H9 (cell line): ENCODE measurements around the gene KLF2. TPM values are rescaled to one million over a fixed set of nuclear protein-coding genes. Genes with fewer than 3 reads are reported as not detected.

ENCODE experiments used
- DNase-seq: peaks from one replicate; pipeline ENCODE4 v3.0.0-alpha.2; 2017
- H2AFZ ChIP-seq: one replicate; pipeline ENCODE4 v1.6.1; 2013; ENCODE audit warnings: mild to moderate bottlenecking, low read length, control low read depth, moderate library complexity
- H2AK5ac ChIP-seq: 2 replicates; pipeline ENCODE4 v1.6.1; 2013; ENCODE audit warnings: low read length, control low read depth, mixed read lengths; ENCODE audit not compliant: insufficient read length
- H2BK120ac ChIP-seq: one replicate; pipeline ENCODE4 v1.6.1; 2013; ENCODE audit warnings: low read depth, mild to moderate bottlenecking, low read length, control low read depth, inconsistent platforms; ENCODE audit not compliant: poor library complexity, severe bottlenecking
- H2BK12ac ChIP-seq: 2 replicates; pipeline ENCODE4 v1.6.1; 2013; ENCODE audit warnings: low read length, control low read depth, mixed read lengths, low read depth; ENCODE audit not compliant: insufficient read length
- H2BK15ac ChIP-seq: 2 replicates; pipeline ENCODE4 v1.6.1; 2013; ENCODE audit warnings: low read depth, low read length, control low read depth
- H2BK20ac ChIP-seq: one replicate; pipeline ENCODE4 v1.6.1; 2013; ENCODE audit warnings: low read depth, mild to moderate bottlenecking, low read length, control low read depth, inconsistent platforms; ENCODE audit not compliant: poor library complexity, severe bottlenecking
- H2BK5ac ChIP-seq: 2 replicates; pipeline ENCODE4 v1.6.1; 2013; ENCODE audit warnings: low read length, control low read depth, mixed read lengths; ENCODE audit not compliant: insufficient read length
- H3K14ac ChIP-seq: 2 replicates; pipeline ENCODE4 v1.6.1; 2013; ENCODE audit warnings: low read length, control low read depth; ENCODE audit not compliant: insufficient read depth
- H3K18ac ChIP-seq: 2 replicates; pipeline ENCODE4 v1.6.1; 2013; ENCODE audit warnings: low read depth, mild to moderate bottlenecking, mixed read lengths, low read length, control low read depth; ENCODE audit not compliant: insufficient read length
- H3K23ac ChIP-seq: 2 replicates; pipeline ENCODE4 v1.6.1; 2013; ENCODE audit warnings: low read length, control low read depth, mixed read lengths, low read depth; ENCODE audit not compliant: insufficient read length
- H3K23me2 ChIP-seq: 2 replicates; pipeline ENCODE4 v1.6.1; 2013; ENCODE audit warnings: low read depth, mild to moderate bottlenecking, mixed read lengths, low read length, control low read depth; ENCODE audit not compliant: insufficient read length, poor library complexity, severe bottlenecking
- H3K27ac ChIP-seq: 2 replicates; pipeline ENCODE4 v1.5.1; 2013; ENCODE audit warnings: low read length, control low read depth, mixed read lengths, low read depth; ENCODE audit not compliant: insufficient read length
- H3K27me3 ChIP-seq: 2 replicates; pipeline ENCODE4 v1.6.1; 2013; ENCODE audit warnings: low read length, control low read depth, inconsistent platforms; ENCODE audit not compliant: insufficient read depth
- H3K4ac ChIP-seq: 2 replicates; pipeline ENCODE4 v1.6.1; 2013; ENCODE audit warnings: low read depth, mild to moderate bottlenecking, control low read depth, inconsistent platforms, low read length, moderate library complexity
- H3K4me1 ChIP-seq: 2 replicates; pipeline ENCODE4 v1.6.1; 2013; ENCODE audit warnings: low read length, control low read depth, inconsistent platforms; ENCODE audit not compliant: insufficient read depth
- H3K4me2 ChIP-seq: 2 replicates; pipeline ENCODE4 v1.6.1; 2013; ENCODE audit warnings: low read length, control low read depth, mixed read lengths; ENCODE audit not compliant: insufficient read length, insufficient read depth
- H3K56ac ChIP-seq: 2 replicates; pipeline ENCODE4 v1.6.1; 2013; ENCODE audit warnings: low read depth, mild to moderate bottlenecking, mixed read lengths, low read length, control low read depth; ENCODE audit not compliant: insufficient read length
- H3K79me1 ChIP-seq: 2 replicates; pipeline ENCODE4 v1.6.1; 2013; ENCODE audit warnings: low read depth, mild to moderate bottlenecking, moderate library complexity, low read length, control low read depth, inconsistent platforms; ENCODE audit not compliant: insufficient read depth, poor library complexity, severe bottlenecking
- H3K79me2 ChIP-seq: 2 replicates; pipeline ENCODE4 v1.6.1; 2013; ENCODE audit warnings: low read length, control low read depth, inconsistent platforms; ENCODE audit not compliant: insufficient read depth
- H3K9ac ChIP-seq: 2 replicates; pipeline ENCODE4 v1.6.1; 2013; ENCODE audit warnings: low read length, control low read depth, mixed read lengths; ENCODE audit not compliant: insufficient read length; ENCODE audit errors: extremely low read depth
- H3K9me3 ChIP-seq: one replicate; pipeline ENCODE4 v1.6.1; 2013; ENCODE audit warnings: low read depth, low read length, inconsistent platforms; ENCODE audit not compliant: control insufficient read depth
- H3T11ph ChIP-seq: one replicate; pipeline ENCODE4 v1.6.1; 2013; ENCODE audit warnings: mild to moderate bottlenecking, low read length, control low read depth, inconsistent platforms
- H4K20me1 ChIP-seq: one replicate; pipeline ENCODE4 v1.6.1; 2013; ENCODE audit not compliant: control insufficient read depth, insufficient read length, insufficient read depth
- H4K5ac ChIP-seq: 2 replicates; pipeline ENCODE4 v1.6.1; 2013; ENCODE audit warnings: low read depth, mild to moderate bottlenecking, mixed read lengths, low read length, control low read depth; ENCODE audit not compliant: insufficient read length
- H4K8ac ChIP-seq: replicated peaks from 2 replicates; pipeline ENCODE4 v1.6.1; 2013; ENCODE audit warnings: low read length, control low read depth, mixed read lengths, low read depth; ENCODE audit not compliant: insufficient read length
- H4K91ac ChIP-seq: 2 replicates; pipeline ENCODE4 v1.6.1; 2013; ENCODE audit warnings: low read depth, mild to moderate bottlenecking, moderate library complexity, mixed read lengths, low read length, control low read depth; ENCODE audit not compliant: insufficient read length
- H3K27ac Mint-ChIP-seq, 3 experiments: 2 replicates in 2 of 3; 3 replicates in 1 of 3; pipeline ENCODE4 v1.8.0; 2020 to 2021; ENCODE audit warnings: mixed read lengths in 3 of 3, mild to moderate bottlenecking in 1 of 3, moderate library complexity in 1 of 3
- H3K27me3 Mint-ChIP-seq: 2 replicates; pipeline ENCODE4 v1.8.0; 2021; ENCODE audit warnings: low read depth, mild to moderate bottlenecking, moderate library complexity, mixed read lengths
- H3K36me3 Mint-ChIP-seq, 3 experiments: 2 replicates in 2 of 3; 3 replicates in 1 of 3; pipeline ENCODE4 v1.8.0; 2020 to 2021; ENCODE audit warnings: low read depth in 3 of 3, mixed read lengths in 3 of 3; ENCODE audit not compliant: insufficient read depth in 1 of 3
- H3K4me1 Mint-ChIP-seq, 2 experiments: 2 replicates each; pipeline ENCODE4 v1.8.0; 2020; ENCODE audit warnings: mixed read lengths in 2 of 2
- H3K4me3 Mint-ChIP-seq, 2 experiments: 2 replicates in 1 of 2; 3 replicates in 1 of 2; pipeline ENCODE4 v1.8.0; 2020 to 2021; ENCODE audit warnings: mild to moderate bottlenecking in 2 of 2, mixed read lengths in 2 of 2, moderate library complexity in 1 of 2
- H3K9me3 Mint-ChIP-seq, 2 experiments: 2 replicates in 1 of 2; 3 replicates in 1 of 2; pipeline ENCODE4 v1.8.0; 2020; ENCODE audit warnings: mild to moderate bottlenecking in 2 of 2, mixed read lengths in 2 of 2, moderate library complexity in 1 of 2
- WGBS: extraction: QIAGEN DNeasy Blood & Tissue Kit; methylation state at CpG from one replicate; pipeline ENCODE4 v1.1.7; 2013; ENCODE audit warnings: missing lambda C conversion rate, low lambda C conversion rate, mixed read lengths; ENCODE audit not compliant: insufficient read length; ENCODE audit errors: extremely low coverage; 5-methylcytosine and 5-hydroxymethylcytosine counted together
- total RNA-seq: library from RNA; stranded (reverse); gene quantifications from 2 replicates; pipeline ENCODE4 v1.2.1, GENCODE V29; 2021
- TF ChIP-seq, protein P1 (sequence below): fragments of 200-600 bp; sonication (generic); conservative IDR thresholded peaks from 3 replicates; pipeline ENCODE4 v1.8.0; 2021; ENCODE audit warnings: antibody characterized with exemption, mild to moderate bottlenecking

Gene KLF2
- total RNA-seq, 1 experiment from 2014 or later: 0.33 TPM

DNA sequence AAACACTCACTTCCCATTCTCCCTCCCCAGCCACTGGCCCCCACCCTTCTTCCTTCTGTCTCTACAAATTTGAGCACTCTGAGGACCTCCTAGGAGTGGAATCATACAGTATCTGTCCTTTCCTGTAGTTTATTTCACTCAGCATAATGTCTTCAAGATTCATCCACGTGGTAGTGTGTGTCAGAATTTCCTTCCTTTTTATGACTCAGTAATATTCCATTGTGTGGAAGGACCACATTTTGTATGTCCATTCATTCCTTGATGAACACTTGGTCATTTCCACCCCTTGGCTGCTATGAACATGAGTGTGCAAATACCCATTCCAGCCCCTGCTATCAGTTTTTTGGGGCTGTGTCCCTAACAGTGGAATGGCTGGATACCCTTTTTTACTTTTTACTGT lies 9.8 kb downstream of the KLF2 start:
- TF ChIP-seq, protein P1, sequence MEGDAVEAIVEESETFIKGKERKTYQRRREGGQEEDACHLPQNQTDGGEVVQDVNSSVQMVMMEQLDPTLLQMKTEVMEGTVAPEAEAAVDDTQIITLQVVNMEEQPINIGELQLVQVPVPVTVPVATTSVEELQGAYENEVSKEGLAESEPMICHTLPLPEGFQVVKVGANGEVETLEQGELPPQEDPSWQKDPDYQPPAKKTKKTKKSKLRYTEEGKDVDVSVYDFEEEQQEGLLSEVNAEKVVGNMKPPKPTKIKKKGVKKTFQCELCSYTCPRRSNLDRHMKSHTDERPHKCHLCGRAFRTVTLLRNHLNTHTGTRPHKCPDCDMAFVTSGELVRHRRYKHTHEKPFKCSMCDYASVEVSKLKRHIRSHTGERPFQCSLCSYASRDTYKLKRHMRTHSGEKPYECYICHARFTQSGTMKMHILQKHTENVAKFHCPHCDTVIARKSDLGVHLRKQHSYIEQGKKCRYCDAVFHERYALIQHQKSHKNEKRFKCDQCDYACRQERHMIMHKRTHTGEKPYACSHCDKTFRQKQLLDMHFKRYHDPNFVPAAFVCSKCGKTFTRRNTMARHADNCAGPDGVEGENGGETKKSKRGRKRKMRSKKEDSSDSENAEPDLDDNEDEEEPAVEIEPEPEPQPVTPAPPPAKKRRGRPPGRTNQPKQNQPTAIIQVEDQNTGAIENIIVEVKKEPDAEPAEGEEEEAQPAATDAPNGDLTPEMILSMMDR: no peak
- H4K5ac ChIP-seq: no peak overlapping the region
- H2BK5ac ChIP-seq: no peak overlapping the region
- no peak overlapping the region for H2BK12ac ChIP-seq
- H3K56ac ChIP-seq: no peak overlapping the region
- no peak overlapping the region for H3K4me2 ChIP-seq
- no peaks in the 10 kb centered on the region for H3K27me3 ChIP-seq
- no peak for DNase-seq
- peaks cover 2% of the 10 kb centered on the region; the same call in 1 of the 2 replicates for H3K4me1 ChIP-seq
- no peak overlapping the region for H4K8ac ChIP-seq
- H2BK15ac ChIP-seq: no peak overlapping the region
- H3K36me3 Mint-ChIP-seq: no peaks in the 10 kb centered on the region
- H2BK20ac ChIP-seq: no peak overlapping the region
- H4K20me1 ChIP-seq: no peaks in the 10 kb centered on the region
- H2BK120ac ChIP-seq: no peak overlapping the region
- no peaks in the 10 kb centered on the region for H3K79me2 ChIP-seq
- H3K27ac ChIP-seq: no peak overlapping the region
- no peak overlapping the region for H3K4me3 Mint-ChIP-seq
- no peaks in the 10 kb centered on the region for H3K23me2 ChIP-seq
- H3T11ph ChIP-seq: no peak overlapping the region
- no peaks in the 10 kb centered on the region for H3K79me1 ChIP-seq
- no peak overlapping the region for H3K18ac ChIP-seq
- H3K27me3 Mint-ChIP-seq: peaks cover 37% of the 10 kb centered on the region
- no peak overlapping the region; a peak in 1 of 7 replicates for H3K27ac Mint-ChIP-seq
- no peaks in the 10 kb centered on the region for H3K9me3 ChIP-seq
- H3K23ac ChIP-seq: no peak overlapping the region
- no peak overlapping the region for H4K91ac ChIP-seq
- no peak overlapping the region for H3K9ac ChIP-seq
- H3K4me1 Mint-ChIP-seq: peaks cover 4 to 5% of the 10 kb centered on the region in 2 experiments
- no peak overlapping the region for H2AK5ac ChIP-seq
- no peak overlapping the region for H2AFZ ChIP-seq
- H3K9me3 Mint-ChIP-seq: no peaks in the 10 kb centered on the region; a peak in 2 of 5 replicates
- no peak overlapping the region for H3K4ac ChIP-seq
- H3K14ac ChIP-seq: no peak overlapping the region
- WGBS: no CpG with 5 or more reads among the region's 1 CpG
